SIG-M5 (cell line): Measurements from ENCODE around the gene PDIA3.
"Not testable (repeated sequence)": the region's sequence is repeated elsewhere in the genome, so short reads cannot be mapped to it uniquely, and the experiment has no call there.

ENCODE experiments used
- DNase-seq: peaks from one replicate; lab custom pipeline; 2025; lab: John Stamatoyannopoulos, UW

PDIA3 gene

DNA sequence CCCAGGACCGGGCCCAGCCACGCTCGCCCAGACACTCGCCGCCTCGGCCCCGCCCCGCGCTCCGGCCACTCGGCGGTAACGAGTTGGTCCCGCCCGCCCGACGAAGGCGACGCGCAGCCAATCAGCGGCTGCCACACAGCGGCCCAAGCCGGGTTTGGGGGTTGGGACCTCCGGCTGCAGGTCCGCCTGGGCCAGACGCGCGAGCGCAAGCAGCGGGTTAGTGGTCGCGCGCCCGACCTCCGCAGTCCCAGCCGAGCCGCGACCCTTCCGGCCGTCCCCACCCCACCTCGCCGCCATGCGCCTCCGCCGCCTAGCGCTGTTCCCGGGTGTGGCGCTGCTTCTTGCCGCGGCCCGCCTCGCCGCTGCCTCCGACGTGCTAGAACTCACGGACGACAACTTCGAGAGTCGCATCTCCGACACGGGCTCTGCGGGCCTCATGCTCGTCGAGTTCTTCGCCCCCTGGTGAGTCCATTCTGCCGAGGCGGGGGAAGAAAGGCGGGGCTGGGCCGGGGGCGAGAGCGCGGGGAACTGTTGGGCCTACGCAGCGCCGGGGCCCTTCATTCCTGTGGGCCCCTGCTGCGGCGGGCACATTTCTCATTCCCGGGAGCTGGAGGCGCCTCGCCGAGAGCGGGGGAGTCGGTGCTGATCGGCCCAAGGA is at the start of gene PDIA3:
Gene PDIA3 (plus strand): TSS at position 194 of the 658 bp plus-strand sequence. CDS start 102 bp downstream, at position 296.
- DNase-seq: not testable (repeated sequence)

GRCh38 chr15:43702174-43702573 is 44.1 kb upstream of the PDIA3 start:
- DNase-seq: no peak

DNA sequence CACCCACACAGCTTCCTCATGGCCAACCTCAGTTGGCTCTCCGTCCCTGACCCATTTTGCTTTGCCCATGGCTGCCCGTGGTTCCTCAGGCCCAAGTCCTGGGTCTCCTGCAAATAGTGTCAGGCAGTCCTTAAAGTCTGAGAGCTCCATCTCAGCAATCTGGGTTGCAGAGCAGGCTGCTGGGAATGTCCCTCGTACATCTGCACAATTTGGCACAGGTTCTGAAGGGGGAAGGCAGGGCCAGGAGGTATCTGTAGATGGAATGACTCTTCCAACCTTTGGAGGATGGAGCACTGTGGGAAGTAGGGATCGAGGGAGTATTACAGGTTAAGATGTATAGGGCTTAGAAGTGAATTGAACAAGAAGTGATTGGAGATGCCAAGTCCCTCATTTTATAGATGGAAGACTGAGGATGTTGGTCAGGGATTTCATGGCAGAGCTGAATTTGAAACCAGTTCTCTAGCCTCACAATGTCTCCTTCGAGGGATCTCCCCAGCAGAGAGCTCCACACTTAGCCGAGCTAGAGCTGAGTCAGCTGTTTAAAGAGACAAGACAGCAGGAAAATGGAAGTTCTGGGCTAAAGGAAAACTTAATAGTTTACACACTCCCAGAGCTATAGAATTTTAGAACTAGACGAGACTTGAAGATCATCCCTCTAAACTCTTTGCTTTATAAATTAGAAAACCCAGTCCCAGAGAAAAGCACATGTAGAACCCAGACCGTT is 43.4 kb upstream of the PDIA3 start:
- DNase-seq: no peak

- not testable (repeated sequence) for DNase-seq
These were observed 35.7 kb upstream of the PDIA3 start for GRCh38 chr15:43710431-43711131.

DNA sequence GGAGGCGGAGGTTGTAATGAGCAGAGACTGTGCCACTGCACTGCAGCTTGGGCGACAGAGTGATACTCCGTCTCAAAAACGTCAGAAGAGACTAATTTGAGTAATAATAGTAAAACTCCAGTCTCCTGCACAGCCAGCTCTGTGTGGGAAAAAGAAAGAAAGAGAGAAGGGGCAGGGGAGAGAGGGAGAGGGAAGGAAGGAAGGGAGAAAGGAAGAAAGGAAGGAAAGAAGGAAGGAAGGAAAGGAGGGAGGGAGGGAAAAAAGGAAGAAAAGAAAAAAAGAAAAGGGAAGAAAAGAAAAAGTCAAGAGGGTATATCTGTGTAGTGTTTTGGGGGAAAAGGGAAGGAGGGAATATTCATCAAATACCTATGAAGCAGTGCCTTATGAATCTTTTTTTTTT is 23.1 kb upstream of the PDIA3 start:
- no peak for DNase-seq

DNA sequence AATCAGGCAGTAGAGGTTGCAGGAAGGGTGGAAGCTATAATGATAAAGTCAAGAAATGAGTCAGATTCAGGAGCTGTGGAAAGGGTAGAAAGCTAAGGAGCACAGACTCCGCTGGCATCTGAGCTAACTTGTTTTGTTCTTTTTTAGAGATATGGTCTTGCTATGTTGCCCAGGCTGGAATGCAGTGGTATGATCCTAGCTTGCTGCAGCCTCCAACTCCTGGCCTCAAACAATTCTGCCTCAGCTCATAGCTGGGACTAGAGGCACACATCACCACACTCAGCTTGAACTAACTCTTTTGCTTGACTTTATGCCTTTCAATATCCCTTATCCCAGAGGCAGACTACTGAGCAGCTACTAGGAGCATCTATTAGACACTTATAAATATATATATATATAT is 19.9 kb upstream of the PDIA3 start:
- not testable (repeated sequence) for DNase-seq

DNA sequence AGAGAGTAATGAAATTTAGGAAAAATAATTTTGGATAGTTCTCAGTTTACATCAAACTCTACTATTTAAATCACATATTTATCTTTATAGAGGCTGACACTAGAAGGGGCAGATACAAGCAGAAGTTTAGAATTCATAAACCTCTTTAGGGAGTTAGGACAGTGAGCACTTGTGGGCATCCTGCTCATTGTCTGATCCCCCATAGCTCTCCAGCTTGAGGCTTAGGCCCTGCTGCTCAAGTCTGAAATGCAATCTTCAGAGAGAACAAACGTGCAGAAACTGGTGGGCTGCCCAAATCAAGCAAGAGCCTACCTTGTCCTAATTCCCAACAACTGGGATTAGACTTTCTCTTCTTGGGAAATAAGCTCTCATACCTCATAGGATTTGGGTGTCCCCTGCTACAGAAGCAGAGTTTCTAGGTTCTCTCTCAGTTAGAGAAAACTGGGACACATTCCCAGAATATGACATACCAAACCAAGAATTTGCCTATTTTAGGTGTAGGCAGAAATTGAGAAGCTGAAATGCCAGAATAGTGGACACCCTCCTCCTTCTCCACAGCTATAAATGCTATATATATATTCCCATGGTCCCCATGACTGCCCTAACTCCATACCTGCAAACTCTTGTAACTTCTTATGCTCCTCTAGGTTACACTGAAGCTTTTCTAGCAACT is 18.0 kb upstream of the PDIA3 start:
- DNase-seq: not testable (repeated sequence)

GRCh38 chr15:43735416-43735815 is 10.8 kb upstream of the PDIA3 start:
- no peak for DNase-seq

- not testable (repeated sequence) for DNase-seq
These were observed 668 bp downstream of the PDIA3 start for GRCh38 chr15:43746903-43747309.

DNA sequence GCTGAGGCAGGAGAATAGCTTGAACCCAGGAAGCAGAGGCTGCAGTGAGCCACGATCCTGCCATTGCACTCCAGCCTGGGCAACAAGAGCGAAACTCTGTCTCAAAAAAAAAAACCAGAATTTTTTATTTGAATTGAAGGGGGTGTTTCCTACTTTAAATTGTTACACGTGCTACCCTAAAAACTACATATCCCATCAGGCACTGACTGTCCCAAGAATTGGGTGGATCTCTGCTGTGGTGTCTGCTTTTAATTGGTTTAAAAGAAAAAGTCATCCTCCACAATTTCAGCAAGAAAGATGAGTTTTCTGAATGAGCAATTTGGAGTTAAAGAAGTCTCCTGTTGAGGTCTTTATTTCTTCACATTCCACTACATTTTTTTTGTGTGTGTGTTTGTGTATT is 2.1 kb downstream of the PDIA3 start:
- DNase-seq: no peak

- no peak for DNase-seq
These were observed 3.6 kb downstream of the PDIA3 start for GRCh38 chr15:43749690-43750345.

DNA sequence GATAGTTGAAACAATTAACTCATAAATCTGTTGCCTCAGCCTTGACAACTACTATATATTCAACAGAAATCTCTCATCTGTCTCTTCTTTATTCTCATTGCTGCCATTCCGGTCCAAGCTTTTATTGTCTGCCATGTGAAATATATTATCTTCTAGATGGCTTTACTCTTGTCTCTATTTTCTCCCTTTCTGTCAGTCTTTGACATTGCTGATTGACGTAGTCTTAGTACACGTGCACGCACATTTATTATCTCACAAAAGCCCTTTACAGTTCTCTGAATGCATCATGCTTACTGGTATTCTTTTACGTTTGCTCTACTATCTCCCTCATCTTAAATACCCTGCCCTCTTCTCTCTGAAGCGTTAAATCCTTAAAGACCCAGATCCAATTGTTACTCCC is 5.6 kb downstream of the PDIA3 start:
- no peak for DNase-seq

- DNase-seq: no peak
These were observed 16.6 kb downstream of the PDIA3 start for GRCh38 chr15:43762824-43763223.

DNA sequence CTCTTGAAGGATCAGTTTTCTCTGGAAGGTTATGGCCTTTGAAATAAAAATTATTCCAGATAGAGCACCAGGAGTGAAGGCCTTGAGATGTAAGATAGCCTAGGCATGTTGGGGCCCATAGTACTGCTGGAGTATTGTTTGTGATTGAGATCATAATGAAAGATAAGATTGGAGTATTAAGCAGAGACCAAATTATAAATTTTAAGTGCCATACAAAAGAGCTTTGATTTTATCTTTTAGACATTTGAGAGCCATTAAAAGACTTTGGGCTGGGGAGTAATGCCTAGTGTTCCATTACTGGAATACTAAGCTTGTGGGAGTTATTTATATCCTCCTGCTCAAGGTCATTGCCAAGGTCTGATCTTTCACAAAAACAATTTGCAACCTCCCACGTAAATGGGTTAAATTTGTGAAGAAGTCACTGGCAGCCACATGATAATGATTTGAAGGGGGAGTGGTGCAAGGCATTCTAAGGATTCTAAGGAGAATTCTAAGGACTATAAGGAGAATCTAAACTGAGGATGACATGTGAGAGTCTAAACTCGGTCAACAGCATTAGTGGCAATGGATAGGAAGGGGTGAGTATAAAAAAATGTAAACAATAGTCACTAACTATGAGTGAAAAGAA is 17.7 kb downstream of the PDIA3 start:
- DNase-seq: no peak

GRCh38 chr15:43769584-43770228 is 23.5 kb downstream of the PDIA3 start:
- DNase-seq: no peak

DNA sequence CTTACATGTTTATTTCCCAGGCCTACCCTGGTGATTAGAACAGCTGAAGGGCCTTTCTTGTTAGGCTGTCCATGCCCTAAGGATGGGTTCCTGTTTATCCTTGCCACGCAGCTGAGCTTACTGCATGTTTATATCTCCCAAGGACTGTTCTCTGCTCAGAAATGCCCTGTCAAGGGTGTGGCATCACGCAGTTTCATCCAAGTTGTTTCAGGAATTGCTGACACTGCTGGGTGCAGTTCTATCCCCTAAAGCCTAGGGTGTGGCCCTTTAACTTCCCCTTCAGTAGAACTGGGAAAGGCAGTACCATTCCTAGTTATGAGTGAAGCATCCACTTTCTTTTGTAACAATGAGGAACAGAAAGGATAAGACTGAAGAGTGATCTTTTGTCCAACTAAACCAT is 25.6 kb downstream of the PDIA3 start:
- no peak for DNase-seq

GRCh38 chr15:43772624-43773023 is 26.4 kb downstream of the PDIA3 start:
- no peak for DNase-seq

DNA sequence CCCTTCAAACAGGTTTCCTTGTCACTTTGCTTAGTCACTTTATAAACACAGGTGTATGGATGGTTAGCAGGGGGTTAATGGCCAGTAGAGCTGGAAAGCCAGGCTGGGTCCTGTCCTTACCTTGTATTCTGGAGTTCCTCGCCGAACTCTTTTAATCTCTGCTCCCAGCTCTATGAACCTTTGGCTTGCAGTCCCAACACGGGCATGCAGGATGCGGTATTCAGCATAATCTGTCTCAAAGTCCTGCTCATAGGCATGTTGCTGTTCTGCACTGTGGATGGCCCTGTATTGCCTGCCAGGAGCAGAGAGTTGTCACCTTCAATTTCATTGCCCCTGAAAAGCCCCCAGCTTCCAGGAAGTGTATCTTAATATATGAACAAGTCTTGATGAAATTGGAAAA is 27.8 kb downstream of the PDIA3 start:
- DNase-seq: no peak

DNA sequence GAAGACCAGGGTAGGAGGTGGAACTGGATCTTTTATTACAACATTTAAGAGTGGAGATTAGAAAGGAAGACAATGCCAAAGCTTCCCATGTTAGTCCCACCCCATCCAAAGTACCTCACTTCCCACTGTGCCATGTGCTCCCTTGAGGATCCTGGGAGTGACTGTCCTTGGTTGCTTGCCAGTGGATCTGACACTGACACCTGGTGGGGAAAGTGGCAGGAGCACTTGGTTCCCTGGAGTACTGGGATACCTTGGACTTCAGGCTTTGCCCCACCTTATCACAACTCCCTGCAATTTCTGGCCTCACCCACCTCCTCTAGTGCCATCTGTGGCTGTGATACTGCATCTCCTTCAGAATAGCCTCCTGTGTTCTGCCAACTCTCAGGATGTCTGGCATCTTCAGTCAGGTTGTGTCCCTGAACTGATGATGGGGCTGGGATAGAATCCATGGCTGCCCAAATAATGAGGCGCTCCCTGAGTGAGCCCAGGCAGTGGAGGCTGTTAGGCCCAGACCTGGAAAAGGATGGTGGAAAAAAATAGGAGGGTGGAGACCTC is 29.2 kb downstream of the PDIA3 start:
- no peak for DNase-seq

DNA sequence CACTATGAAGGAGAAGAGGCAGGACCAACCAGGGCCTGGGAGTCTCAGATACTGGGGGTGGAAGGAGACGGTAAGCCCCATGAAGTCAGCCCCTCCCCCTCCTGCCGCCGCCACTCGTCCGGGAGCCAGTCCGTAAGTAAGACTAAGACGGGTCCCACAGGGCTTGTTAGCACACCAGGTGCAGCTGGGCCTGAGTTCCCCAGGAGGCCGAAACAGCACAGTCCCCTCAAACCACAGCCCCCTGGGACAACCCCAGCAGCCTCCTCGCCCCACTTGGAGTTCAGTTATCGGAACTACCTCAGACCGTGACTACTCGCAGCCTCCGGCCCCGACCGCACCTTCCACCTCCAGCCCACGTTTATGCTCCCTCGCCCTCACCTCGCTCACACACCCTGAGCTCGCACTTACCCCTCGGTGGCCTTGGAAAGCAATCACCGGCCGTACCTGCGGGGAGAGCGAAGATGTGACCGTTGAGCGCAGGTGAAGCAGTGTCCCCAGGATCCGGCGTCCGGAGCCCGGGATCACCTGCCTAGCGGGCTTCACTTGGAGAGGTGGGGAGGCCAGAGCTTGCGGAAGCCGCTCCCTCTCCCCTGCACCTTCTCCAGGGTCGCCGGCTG is 30.0 kb downstream of the PDIA3 start:
- DNase-seq: no peak
